GM18909 (cell line): ENCODE data around the gene FOXA2.

ENCODE experiments used
- ATAC-seq: cut with Tn5 transposase; IDR thresholded peaks from one replicate; pipeline ENCODE4 v1.9.1; 2021; ENCODE audit warnings: mild to moderate bottlenecking; ENCODE audit not compliant: unreplicated experiment, poor library complexity

Gene FOXA2

GRCh38 chr20:22584922-22585785 lies 782 bp upstream of the FOXA2 start:
- no peak for ATAC-seq

DNA sequence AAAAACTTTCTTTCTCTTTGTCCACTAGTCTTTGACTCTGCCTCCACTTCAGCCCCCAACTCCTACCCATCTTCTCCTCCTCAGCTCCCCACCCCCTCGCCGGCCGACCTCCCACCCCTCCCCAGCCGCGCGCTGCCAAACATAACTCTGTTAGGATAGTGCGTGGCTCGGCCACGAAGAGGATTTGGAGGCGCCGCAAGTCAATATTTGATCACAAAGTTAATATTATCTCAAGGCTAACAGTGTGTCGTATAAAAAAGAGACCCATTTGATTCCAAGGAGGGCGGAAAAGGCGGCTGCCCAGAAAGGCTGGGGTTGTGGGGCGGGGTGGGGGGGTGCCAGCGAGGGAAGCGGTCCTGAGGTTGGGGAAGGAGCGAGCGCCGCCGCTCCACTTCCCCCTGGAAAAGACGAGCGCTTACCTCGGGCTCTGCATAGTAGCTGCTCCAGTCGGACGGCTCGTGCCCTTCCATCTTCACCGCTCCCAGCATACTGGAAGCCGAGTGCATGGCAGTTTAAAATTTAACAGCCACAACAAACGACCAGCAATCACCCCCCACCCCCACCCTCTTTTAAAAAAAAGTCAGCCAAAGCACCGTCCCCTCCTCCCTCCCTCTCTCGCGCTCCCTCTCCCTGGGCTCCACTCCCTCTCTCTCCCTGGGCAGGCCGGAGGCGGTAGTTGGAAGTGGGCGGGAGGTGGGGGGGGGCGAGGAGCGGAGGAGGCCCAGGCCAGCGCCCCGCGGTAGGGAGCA lies 425 bp downstream of the FOXA2 start:
- no peak for ATAC-seq

DNA sequence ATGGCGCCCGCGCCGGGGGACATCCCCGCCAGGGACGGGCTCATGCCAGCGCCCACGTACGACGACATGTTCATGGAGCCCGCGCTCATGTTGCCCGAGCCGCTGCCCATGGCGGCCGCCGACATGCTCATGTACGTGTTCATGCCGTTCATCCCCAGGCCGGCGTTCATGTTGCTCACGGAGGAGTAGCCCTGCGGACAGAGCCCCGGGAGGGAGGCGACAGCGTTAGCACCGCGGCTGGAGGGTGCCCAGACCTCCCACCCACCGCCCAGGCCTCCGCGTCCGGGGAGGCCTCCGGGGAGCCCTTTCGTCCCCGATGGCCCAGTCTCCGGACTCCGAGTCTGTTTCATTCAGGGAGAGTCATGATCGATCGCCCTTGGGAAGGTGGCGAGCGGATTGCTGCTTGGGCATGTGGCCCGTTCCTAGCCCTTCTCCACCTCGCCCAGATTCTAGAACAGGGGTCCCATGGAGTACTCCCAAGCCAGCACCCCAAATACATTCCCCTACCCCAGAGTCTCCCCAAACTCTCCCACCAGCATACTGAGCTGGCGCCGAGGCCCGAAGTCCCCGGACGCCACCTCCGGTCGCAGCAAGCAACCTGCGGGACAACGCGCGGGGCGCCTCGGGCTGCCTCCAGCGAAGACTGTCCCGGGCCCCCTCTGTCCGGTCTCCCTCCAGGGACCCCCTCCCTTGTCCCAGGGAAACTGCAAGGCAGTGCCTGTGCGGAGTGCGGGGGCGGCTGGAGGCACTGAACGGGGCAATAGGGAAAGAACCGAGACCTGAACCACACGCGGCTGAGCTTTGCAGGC lies 1.2 kb downstream of the FOXA2 start:
- no peak for ATAC-seq

GRCh38 chr20:22582386-22582963 lies 1.9 kb downstream of the FOXA2 start:
- no peak for ATAC-seq

DNA sequence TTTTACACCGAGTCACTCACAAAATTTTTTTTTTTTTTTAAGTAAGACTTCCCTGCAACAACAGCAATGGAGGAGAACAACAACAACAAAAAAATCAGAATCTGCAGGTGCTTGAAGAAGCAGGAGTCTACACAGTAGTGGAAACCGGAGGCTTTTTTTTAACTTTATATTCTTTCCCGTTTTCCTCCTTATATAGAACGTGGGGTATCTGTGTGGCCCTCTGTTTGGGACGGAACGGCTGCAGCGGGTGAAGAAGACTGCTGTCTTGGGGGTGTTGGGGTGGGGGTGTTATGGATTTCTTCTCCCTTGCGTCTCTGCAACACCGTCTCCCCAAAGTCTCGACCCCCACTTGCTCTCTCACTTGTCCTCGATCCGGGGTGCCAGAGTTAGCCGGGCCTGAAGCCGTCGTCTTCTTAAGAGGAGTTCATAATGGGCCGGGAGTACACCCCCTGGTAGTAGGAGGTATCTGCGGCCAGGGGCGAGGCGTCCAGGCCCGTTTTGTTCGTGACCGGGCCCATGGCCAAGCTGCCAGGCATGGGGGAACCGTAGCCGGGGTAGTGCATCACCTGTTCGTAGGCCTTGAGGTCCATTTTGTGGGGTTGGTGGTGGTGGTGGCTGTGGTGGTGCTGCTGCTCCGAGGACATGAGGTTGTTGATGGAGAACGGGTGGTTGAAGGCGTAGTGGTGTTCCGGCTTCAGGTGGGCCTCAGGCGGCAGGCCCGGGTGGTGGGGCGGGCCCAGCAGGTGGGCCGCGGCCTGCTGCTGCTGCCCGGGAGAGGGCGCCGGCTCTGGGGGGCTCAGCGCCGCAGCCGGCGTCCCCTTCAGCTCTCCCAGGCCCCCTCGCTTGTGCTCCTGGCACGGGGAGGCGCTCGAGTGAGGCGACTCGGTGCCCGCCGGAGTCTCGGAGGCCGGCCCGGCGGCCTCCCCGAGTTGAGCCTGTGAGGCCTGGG lies 2.7 kb downstream of the FOXA2 start:
- no peak for ATAC-seq

DNA sequence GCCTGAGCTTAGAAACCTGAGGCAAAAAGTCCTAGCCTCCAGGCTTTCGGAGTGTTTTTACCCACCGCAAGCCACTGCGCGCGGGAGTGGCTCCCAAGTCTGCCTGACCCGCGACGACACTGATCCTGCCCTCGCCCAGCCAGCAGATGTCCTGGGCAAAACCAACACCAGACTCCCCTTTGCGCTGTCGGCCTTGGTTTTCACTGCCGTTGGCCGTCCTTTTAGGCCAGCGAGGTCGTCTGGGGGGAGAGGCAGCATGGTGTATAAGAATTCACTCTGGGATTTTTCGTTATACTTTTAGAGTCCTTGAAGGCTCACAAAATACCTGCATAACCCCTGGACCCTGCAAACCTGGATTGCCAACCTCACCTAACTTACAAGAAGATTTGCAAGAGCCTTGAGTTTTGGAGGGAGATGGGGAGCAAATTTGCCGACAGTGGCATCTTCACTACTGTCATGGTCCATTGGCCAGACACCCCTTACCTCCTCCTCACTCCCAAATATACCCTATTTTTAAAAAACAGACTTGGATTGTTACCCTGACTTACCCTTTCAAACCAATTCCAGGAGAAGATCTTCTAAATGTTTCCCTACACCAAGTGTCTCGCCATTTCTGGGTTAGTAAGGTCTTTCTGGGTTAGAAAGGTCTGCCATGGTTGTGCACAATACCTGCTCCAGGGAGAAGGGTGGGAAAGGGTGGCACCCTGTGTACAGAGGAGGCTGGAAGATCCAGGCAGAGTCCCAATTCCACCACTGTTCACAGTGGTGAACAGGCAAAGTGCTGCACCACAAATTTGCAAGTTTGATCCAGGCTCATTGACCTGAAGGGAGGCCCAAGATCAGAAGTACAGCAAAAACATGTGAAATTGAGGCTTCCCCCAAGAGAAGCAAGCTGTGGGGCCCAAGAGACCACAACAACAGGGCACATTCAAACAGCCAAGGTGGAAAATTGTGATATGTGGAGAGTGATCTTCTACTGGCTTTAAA lies 4.4 kb downstream of the FOXA2 start:
- no peak for ATAC-seq

GRCh38 chr20:22579119-22579427 lies 5.3 kb downstream of the FOXA2 start:
- ATAC-seq = no peak

DNA sequence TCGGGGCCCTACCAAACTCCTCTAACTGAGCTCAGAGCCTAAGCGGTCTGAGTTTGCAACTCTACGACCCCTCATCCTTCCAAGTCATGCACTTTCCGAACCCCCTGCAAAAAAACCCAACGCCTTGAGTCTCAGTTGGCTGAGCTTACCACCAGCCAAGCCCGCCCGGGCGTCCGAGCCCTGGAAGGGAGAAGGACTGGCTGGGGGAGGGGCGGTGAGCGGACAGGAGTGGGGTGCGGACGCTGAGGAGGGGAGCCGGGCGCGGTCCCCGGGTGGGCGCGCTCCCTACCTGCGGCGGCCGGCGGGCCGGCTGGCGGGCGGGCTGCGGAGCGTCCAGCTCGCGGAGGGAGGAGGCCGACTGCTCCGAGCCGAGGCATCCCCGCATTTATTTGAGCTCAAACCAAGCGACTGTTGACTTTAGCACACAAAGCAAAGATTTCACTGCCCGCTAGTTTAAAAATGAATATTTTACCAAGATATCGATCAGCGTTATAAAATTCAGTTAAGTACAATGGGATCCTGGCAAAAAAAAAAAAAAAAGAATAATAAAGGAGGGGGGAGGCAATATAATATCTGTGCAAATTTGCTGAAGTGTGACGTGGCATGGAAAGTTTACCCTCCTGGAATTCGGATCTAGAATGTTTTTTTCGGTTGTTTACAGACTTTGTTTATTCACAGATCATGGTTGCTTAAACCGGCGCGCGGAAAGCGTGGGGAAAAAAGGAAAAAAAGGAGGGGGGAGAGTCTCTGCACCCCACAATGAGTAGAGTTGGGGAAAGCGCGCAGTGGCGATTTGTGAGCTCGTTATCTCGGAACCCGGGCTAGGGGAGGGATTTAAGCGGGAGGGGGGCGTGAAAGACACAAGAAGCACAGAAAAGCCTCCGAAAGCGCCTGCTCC lies 5.9 kb downstream of the FOXA2 start:
- ATAC-seq = no peak

GRCh38 chr20:22577515-22578220 lies 6.7 kb downstream of the FOXA2 start:
- ATAC-seq = no peak

DNA sequence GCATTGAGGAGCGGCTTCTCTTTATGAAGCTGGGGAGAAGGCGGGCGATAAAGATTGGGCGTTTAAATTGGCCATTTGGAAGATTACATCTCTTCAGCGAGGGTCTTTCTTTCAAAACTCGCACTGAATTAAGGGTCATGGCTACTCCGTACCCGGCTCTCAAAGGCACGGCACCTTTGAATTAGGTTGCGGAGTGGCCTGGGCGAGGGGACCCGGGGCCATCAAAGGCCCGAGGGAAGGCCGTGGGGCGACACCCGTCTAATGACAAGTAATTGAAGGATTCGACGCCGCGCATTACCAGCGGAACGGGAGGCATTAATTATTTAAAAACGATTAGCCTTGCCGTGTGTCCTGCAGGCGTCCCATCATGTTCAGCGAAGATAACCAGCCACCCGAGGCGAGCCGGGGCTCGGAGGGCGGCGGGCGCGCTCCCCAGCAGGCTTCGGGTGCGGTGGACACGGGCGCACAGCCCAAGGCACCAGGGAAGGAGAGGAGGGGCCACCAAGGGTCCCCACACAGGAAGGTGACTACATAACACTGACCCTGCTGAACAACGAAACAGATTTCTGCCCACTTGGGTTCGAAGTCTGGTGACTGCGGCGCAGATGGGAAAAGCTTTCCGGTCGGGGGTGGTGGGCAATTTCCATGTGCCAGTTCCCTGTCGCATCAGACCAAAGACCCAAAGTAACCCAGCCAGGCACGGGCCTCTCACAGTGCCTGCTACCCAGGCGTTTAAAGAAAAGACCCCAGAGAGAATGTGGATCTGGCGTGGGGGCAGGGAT lies 7.4 kb downstream of the FOXA2 start:
- ATAC-seq = no peak

- no peak for ATAC-seq
Measured at GRCh38 chr20:22576273-22576672, 8.1 kb downstream of the FOXA2 start.

GRCh38 chr20:22575737-22576136 lies 8.6 kb downstream of the FOXA2 start:
- no peak for ATAC-seq

DNA sequence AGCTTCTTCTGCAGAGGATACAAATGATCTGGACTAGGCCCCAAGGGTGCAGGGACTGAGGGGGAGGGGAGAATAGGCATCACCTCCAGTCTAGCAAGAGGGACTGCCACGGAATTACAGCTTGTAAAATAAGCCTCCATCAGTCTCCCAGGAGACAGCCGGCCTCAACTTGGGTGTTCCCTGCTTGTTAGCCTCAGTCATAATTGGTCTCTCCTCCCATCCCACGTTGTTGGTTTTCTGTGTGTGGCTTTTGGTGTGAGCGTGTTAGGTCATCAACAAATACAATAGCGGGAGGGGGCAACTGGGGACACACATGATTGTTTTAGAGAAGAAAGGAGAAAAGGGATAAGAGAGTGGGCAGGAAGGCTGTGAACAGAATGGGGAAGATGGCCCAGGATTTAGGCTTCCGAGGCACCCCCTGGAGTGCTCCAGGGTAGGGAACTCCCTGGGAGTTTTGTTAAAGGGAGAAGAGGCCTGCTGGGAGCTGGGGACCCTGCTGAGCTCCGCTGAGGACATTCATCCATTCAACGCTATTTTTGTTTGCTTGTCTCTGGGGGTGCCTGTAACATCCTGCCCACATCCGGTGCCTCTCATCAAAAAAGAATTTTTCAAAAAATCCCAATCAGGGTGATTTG lies 9.2 kb downstream of the FOXA2 start:
- no peak for ATAC-seq

DNA sequence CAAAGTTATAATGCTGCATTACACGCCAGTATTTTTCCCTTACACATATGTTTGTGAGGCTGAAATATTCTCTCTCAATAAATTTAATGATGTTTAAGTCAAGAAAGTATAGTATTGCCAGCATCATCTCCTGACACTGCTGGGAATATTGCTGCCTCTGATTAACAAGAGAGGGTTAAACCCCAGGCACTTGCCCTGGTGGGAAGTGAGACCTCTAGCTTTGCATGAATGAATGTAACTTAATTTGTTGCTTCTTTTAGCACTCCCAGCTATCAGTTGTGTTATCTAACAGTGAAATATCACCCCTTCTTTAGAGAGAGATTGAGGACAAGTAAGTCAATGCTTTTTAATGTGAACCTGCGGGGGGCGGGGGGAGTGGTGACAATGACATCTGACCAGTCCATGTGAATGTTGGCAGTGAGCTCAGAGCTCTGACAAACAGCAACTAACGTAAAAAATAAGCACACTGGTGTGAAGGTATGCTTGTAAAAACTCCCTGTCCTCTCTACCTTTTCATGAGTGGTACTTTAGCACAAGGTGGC lies 9.8 kb downstream of the FOXA2 start:
- no peak for ATAC-seq

GRCh38 chr20:22572491-22572890 lies 11.9 kb downstream of the FOXA2 start:
- ATAC-seq = no peak
